WTC11 (cell line): Measurements from ENCODE around the gene POU6F1. TPM values are rescaled to one million over a fixed set of nuclear protein-coding genes. Genes with fewer than 3 reads are reported as not detected.

Experiments
- ATAC-seq: fragments of 200-7000 bp; cut with Tn5 transposase; 2 replicates; pipeline ENCODE4 v1.10.0; 2021; ENCODE audit warnings: mild to moderate bottlenecking, moderate library complexity
- CTCF ChIA-PET: fragments of 300-600 bp; sonication (Branson Sonifier 250); formaldehyde crosslinking; loops from one replicate; lab custom pipeline; 2021; ENCODE audit warnings: antibody characterized with exemption; lab: Charles Lee
- POLR2A ChIA-PET: fragments of 350-600 bp; sonication (Branson Sonifier 250); formaldehyde crosslinking; loops from one replicate; lab custom pipeline; 2021; ENCODE audit warnings: antibody characterized with exemption; lab: Charles Lee
- DNase-seq: peaks from one replicate; pipeline ENCODE4 v3.0.0; 2021; ENCODE audit warnings: low spot score
- H3K27ac Mint-ChIP-seq: 2 replicates; pipeline ENCODE4 v1.8.0; 2021; ENCODE audit warnings: mixed read lengths
- H3K27me3 Mint-ChIP-seq: 2 replicates; pipeline ENCODE4 v1.8.0; 2021; ENCODE audit warnings: low read depth, mild to moderate bottlenecking, moderate library complexity, mixed read lengths
- H3K36me3 Mint-ChIP-seq: 2 replicates; pipeline ENCODE4 v1.8.0; 2021; ENCODE audit warnings: mixed read lengths
- H3K4me1 Mint-ChIP-seq: 2 replicates; pipeline ENCODE4 v1.8.0; 2022; ENCODE audit warnings: mixed read lengths
- H3K4me3 Mint-ChIP-seq: 2 replicates; pipeline ENCODE4 v1.8.0; 2021; ENCODE audit warnings: mild to moderate bottlenecking, moderate library complexity, mixed read lengths
- H3K9me3 Mint-ChIP-seq: 2 replicates; pipeline ENCODE4 v1.8.0; 2021; ENCODE audit warnings: mixed read lengths
- ESRRA ChIP-seq: sonication (generic); formaldehyde crosslinking; IDR thresholded peaks from 2 replicates; pipeline ENCODE4 v1.8.1; 2022; ENCODE audit warnings: mild to moderate bottlenecking, missing genetic modification reagents, borderline replicate concordance
- ETV6 ChIP-seq: sonication (generic); formaldehyde crosslinking; IDR thresholded peaks from 2 replicates; pipeline ENCODE4 v1.8.1; 2022; ENCODE audit warnings: mild to moderate bottlenecking, missing genetic modification reagents
- FOXK1 ChIP-seq: sonication (generic); formaldehyde crosslinking; IDR thresholded peaks from 2 replicates; pipeline ENCODE4 v1.8.0; 2022; ENCODE audit warnings: mild to moderate bottlenecking, moderate library complexity, missing genetic modification reagents
- MYBL2 ChIP-seq: sonication (generic); formaldehyde crosslinking; IDR thresholded peaks from 2 replicates; pipeline ENCODE4 v1.8.1; 2023; ENCODE audit warnings: mild to moderate bottlenecking, moderate library complexity, missing genetic modification reagents
- NFATC4 ChIP-seq: fragments of 250-450 bp; sonication (Bioruptor Pico); IDR thresholded peaks from 2 replicates; pipeline ENCODE4 v1.9.0; 2021; ENCODE audit warnings: mild to moderate bottlenecking
- NR3C1 ChIP-seq: sonication (generic); formaldehyde crosslinking; conservative IDR thresholded peaks from 2 replicates; pipeline ENCODE4 v1.8.1; 2023; ENCODE audit warnings: low read depth, mild to moderate bottlenecking, missing genetic modification reagents
- SOX15 ChIP-seq: fragments of 250-450 bp; sonication (Bioruptor Pico); IDR thresholded peaks from 2 replicates; pipeline ENCODE4 v1.9.0; 2021; ENCODE audit warnings: mild to moderate bottlenecking
- SP1 ChIP-seq: sonication (generic); formaldehyde crosslinking; conservative IDR thresholded peaks from 2 replicates; pipeline ENCODE4 v1.8.1; 2022; ENCODE audit warnings: missing genetic modification reagents
- ZBTB21 ChIP-seq: sonication (generic); formaldehyde crosslinking; IDR thresholded peaks from 2 replicates; pipeline ENCODE4 v1.8.1; 2023; ENCODE audit warnings: mild to moderate bottlenecking, missing genetic modification reagents, borderline replicate concordance
- ZNF232 ChIP-seq: sonication (generic); formaldehyde crosslinking; IDR thresholded peaks from 2 replicates; pipeline ENCODE4 v1.8.0; 2022; ENCODE audit warnings: mild to moderate bottlenecking, missing genetic modification reagents
- ZNF396 ChIP-seq: fragments of 250-450 bp; sonication (Bioruptor Pico); IDR thresholded peaks from 2 replicates; pipeline ENCODE4 v1.8.0; 2021; ENCODE audit warnings: mild to moderate bottlenecking, moderate library complexity, borderline replicate concordance
- ZNF671 ChIP-seq: fragments of 250-450 bp; sonication (Bioruptor Pico); IDR thresholded peaks from 2 replicates; pipeline ENCODE4 v1.8.0; 2021; ENCODE audit warnings: mild to moderate bottlenecking
- total RNA-seq: library from RNA; stranded (reverse); gene quantifications from 3 replicates; pipeline ENCODE4 v1.2.3, GENCODE V29; 2021
- TF ChIP-seq, protein P1 (sequence below): sonication (generic); formaldehyde crosslinking; IDR thresholded peaks from 2 replicates; pipeline ENCODE4 v1.8.1; 2023; ENCODE audit warnings: mild to moderate bottlenecking, missing genetic modification reagents
- TF ChIP-seq, protein P2 (sequence below): fragments of 250-450 bp; sonication (Bioruptor Pico); IDR thresholded peaks from 2 replicates; pipeline ENCODE4 v1.9.0; 2021; ENCODE audit warnings: mild to moderate bottlenecking
- TF ChIP-seq, protein P3 (sequence below): sonication (generic); formaldehyde crosslinking; IDR thresholded peaks from 2 replicates; pipeline ENCODE4 v1.8.0; 2023; ENCODE audit warnings: missing genetic modification reagents
- TF ChIP-seq, protein P4 (sequence below): sonication (generic); formaldehyde crosslinking; IDR thresholded peaks from 2 replicates; pipeline ENCODE4 v1.8.0; 2022; ENCODE audit warnings: mild to moderate bottlenecking, missing genetic modification reagents
- TF ChIP-seq, protein P5 (sequence below): fragments of 200-600 bp; IDR thresholded peaks from 2 replicates; pipeline ENCODE4 v1.8.0; 2022; ENCODE audit warnings: antibody characterized with exemption
- TF ChIP-seq, protein P6 (sequence below): fragments of 250-450 bp; sonication (Bioruptor Pico); IDR thresholded peaks from 2 replicates; pipeline ENCODE4 v1.9.0; 2021; ENCODE audit warnings: mild to moderate bottlenecking, borderline replicate concordance
- TF ChIP-seq, protein P7 (sequence below): sonication (generic); formaldehyde crosslinking; IDR thresholded peaks from 2 replicates; pipeline ENCODE4 v1.8.1; 2022; ENCODE audit warnings: mild to moderate bottlenecking, missing genetic modification reagents, moderate library complexity, borderline replicate concordance

Gene POU6F1
- total RNA-seq, 1 experiment from 2014 or later = 10.2 TPM

DNA sequence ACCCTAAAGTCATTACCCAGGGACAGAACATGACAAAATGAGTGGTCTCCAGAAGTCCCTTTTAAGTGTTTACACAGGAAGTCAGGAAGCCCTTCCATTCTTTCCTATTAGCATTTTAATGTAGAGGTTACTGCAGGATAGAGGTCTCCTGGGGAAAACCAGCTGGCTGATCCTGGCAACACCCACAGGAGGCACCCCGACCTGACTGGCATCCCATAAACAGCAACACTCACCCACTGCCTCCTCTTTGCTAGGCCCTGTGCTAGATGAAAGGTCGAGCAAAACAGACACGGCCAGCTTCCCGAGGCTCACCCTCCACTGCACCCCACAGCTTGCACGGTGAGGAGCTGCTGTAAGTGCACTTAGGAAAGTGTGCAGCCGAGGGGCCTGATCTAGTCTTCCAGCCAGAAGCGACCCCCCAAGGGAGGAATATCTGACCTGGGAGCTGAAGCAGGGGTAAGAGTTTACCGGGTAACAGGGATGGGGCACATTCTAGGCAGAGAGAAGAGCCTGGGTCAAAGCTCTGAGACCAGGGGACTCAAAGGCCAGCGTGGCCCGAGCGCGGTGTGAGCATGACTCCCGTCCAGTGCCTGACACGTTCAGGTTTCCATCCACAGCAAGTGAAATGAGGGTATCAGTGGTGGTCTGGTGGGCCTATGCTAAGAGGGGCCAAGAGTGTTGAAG, 29.8 kb upstream of the POU6F1 start:
- no peaks in the 10 kb centered on the region for H3K9me3 Mint-ChIP-seq
- peaks cover 38% of the 10 kb centered on the region for H3K4me1 Mint-ChIP-seq
- POLR2A ChIA-PET = interaction anchor here (0.5 to 0.7 kb wide), 3 partner anchors 9 to 220 kb away, joined by 3 to 5 read pairs (median 4); partner anchors contain the start of gene DAZAP2
- H3K4me3 Mint-ChIP-seq = peak overlapping the region; percentile 49
- peak; percentile 86 for ATAC-seq
- H3K36me3 Mint-ChIP-seq = peaks cover 28% of the 10 kb centered on the region
- peak; percentile 23 for DNase-seq
- H3K27me3 Mint-ChIP-seq = no peaks in the 10 kb centered on the region
- CTCF ChIA-PET = interaction anchor here (1.5 kb wide), 1 partner anchor 9 kb away, joined by 7 read pairs; the partner anchor contains the start of gene DAZAP2
- TF ChIP-seq, protein P1, sequence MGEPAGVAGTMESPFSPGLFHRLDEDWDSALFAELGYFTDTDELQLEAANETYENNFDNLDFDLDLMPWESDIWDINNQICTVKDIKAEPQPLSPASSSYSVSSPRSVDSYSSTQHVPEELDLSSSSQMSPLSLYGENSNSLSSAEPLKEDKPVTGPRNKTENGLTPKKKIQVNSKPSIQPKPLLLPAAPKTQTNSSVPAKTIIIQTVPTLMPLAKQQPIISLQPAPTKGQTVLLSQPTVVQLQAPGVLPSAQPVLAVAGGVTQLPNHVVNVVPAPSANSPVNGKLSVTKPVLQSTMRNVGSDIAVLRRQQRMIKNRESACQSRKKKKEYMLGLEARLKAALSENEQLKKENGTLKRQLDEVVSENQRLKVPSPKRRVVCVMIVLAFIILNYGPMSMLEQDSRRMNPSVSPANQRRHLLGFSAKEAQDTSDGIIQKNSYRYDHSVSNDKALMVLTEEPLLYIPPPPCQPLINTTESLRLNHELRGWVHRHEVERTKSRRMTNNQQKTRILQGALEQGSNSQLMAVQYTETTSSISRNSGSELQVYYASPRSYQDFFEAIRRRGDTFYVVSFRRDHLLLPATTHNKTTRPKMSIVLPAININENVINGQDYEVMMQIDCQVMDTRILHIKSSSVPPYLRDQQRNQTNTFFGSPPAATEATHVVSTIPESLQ = no peak
- no peak for TF ChIP-seq ZBTB21
- TF ChIP-seq, protein P2, sequence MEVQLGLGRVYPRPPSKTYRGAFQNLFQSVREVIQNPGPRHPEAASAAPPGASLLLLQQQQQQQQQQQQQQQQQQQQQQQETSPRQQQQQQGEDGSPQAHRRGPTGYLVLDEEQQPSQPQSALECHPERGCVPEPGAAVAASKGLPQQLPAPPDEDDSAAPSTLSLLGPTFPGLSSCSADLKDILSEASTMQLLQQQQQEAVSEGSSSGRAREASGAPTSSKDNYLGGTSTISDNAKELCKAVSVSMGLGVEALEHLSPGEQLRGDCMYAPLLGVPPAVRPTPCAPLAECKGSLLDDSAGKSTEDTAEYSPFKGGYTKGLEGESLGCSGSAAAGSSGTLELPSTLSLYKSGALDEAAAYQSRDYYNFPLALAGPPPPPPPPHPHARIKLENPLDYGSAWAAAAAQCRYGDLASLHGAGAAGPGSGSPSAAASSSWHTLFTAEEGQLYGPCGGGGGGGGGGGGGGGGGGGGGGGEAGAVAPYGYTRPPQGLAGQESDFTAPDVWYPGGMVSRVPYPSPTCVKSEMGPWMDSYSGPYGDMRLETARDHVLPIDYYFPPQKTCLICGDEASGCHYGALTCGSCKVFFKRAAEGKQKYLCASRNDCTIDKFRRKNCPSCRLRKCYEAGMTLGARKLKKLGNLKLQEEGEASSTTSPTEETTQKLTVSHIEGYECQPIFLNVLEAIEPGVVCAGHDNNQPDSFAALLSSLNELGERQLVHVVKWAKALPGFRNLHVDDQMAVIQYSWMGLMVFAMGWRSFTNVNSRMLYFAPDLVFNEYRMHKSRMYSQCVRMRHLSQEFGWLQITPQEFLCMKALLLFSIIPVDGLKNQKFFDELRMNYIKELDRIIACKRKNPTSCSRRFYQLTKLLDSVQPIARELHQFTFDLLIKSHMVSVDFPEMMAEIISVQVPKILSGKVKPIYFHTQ (CRISPR knock-in tag) = no peak
- TF ChIP-seq NFATC4 = no peak
- 0 out of 2 replicates have a peak, but pooled peaks have one; percentile 49 for TF ChIP-seq FOXK1
- TF ChIP-seq ESRRA (CRISPR knock-in tag) = no peak
- no peak for TF ChIP-seq ZNF671 (CRISPR knock-in tag)
- TF ChIP-seq ZNF396 (CRISPR knock-in tag) = no peak
- TF ChIP-seq ETV6 (CRISPR knock-in tag) = peak; percentile 68; the same call in 1 of the 2 replicates
- TF ChIP-seq, protein P3, sequence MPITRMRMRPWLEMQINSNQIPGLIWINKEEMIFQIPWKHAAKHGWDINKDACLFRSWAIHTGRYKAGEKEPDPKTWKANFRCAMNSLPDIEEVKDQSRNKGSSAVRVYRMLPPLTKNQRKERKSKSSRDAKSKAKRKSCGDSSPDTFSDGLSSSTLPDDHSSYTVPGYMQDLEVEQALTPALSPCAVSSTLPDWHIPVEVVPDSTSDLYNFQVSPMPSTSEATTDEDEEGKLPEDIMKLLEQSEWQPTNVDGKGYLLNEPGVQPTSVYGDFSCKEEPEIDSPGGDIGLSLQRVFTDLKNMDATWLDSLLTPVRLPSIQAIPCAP (CRISPR knock-in tag) = no peak
- TF ChIP-seq, protein P4, sequence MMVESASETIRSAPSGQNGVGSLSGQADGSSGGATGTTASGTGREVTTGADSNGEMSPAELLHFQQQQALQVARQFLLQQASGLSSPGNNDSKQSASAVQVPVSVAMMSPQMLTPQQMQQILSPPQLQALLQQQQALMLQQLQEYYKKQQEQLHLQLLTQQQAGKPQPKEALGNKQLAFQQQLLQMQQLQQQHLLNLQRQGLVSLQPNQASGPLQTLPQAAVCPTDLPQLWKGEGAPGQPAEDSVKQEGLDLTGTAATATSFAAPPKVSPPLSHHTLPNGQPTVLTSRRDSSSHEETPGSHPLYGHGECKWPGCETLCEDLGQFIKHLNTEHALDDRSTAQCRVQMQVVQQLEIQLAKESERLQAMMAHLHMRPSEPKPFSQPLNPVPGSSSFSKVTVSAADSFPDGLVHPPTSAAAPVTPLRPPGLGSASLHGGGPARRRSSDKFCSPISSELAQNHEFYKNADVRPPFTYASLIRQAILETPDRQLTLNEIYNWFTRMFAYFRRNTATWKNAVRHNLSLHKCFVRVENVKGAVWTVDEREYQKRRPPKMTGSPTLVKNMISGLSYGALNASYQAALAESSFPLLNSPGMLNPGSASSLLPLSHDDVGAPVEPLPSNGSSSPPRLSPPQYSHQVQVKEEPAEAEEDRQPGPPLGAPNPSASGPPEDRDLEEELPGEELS = peak; percentile 69; the same call in 1 of the 2 replicates
- TF ChIP-seq, protein P5, sequence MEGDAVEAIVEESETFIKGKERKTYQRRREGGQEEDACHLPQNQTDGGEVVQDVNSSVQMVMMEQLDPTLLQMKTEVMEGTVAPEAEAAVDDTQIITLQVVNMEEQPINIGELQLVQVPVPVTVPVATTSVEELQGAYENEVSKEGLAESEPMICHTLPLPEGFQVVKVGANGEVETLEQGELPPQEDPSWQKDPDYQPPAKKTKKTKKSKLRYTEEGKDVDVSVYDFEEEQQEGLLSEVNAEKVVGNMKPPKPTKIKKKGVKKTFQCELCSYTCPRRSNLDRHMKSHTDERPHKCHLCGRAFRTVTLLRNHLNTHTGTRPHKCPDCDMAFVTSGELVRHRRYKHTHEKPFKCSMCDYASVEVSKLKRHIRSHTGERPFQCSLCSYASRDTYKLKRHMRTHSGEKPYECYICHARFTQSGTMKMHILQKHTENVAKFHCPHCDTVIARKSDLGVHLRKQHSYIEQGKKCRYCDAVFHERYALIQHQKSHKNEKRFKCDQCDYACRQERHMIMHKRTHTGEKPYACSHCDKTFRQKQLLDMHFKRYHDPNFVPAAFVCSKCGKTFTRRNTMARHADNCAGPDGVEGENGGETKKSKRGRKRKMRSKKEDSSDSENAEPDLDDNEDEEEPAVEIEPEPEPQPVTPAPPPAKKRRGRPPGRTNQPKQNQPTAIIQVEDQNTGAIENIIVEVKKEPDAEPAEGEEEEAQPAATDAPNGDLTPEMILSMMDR = no peak
- peak overlapping the region; percentile 98 for H3K27ac Mint-ChIP-seq

DNA sequence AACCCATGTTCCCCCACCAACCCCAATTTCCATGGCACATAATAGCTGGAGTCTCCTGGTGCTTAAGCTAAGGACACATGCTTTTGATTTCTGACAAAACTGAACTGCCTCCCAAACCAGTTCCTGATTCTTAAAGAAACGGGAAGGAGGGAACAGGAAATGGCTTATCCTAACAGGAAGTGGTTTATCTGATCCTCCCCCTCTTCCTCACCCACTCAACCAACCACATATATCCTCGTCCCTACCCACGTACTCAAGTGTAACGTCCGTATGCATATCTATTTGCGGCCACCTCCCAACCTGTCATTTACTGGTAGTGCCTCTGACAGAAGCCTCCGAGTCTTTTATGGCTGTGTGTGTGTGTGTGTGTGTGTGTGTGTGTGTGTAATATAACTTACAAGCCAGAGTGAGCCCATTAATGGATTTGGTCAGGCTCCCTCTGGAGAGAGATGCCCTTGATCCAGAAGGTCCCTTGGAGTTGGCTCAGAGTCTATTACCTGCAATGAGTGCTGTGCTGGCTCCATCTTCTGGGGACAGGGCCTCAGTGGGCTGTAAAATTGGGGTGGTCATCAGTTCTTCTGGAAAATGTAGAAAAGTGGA, 28.5 kb upstream of the POU6F1 start:
- 0 out of 2 replicates have a peak overlapping the region, but pooled peaks have one; percentile 18 for H3K4me3 Mint-ChIP-seq
- ChIA-PET POLR2A (no interaction called here), CTCF (no interaction called here)
- ATAC-seq (no peak), DNase-seq (no peak)
- H3K9me3 Mint-ChIP-seq = no peaks in the 10 kb centered on the region
- peak overlapping the region; percentile 72 for H3K27ac Mint-ChIP-seq
- H3K36me3 Mint-ChIP-seq = peaks cover 38% of the 10 kb centered on the region
- H3K27me3 Mint-ChIP-seq = no peaks in the 10 kb centered on the region
- peaks cover 36% of the 10 kb centered on the region for H3K4me1 Mint-ChIP-seq
- TF ChIP-seq ZNF671 (CRISPR knock-in tag) = no peak
- TF ChIP-seq ZNF232 (CRISPR knock-in tag) = no peak
- TF ChIP-seq, protein P6, sequence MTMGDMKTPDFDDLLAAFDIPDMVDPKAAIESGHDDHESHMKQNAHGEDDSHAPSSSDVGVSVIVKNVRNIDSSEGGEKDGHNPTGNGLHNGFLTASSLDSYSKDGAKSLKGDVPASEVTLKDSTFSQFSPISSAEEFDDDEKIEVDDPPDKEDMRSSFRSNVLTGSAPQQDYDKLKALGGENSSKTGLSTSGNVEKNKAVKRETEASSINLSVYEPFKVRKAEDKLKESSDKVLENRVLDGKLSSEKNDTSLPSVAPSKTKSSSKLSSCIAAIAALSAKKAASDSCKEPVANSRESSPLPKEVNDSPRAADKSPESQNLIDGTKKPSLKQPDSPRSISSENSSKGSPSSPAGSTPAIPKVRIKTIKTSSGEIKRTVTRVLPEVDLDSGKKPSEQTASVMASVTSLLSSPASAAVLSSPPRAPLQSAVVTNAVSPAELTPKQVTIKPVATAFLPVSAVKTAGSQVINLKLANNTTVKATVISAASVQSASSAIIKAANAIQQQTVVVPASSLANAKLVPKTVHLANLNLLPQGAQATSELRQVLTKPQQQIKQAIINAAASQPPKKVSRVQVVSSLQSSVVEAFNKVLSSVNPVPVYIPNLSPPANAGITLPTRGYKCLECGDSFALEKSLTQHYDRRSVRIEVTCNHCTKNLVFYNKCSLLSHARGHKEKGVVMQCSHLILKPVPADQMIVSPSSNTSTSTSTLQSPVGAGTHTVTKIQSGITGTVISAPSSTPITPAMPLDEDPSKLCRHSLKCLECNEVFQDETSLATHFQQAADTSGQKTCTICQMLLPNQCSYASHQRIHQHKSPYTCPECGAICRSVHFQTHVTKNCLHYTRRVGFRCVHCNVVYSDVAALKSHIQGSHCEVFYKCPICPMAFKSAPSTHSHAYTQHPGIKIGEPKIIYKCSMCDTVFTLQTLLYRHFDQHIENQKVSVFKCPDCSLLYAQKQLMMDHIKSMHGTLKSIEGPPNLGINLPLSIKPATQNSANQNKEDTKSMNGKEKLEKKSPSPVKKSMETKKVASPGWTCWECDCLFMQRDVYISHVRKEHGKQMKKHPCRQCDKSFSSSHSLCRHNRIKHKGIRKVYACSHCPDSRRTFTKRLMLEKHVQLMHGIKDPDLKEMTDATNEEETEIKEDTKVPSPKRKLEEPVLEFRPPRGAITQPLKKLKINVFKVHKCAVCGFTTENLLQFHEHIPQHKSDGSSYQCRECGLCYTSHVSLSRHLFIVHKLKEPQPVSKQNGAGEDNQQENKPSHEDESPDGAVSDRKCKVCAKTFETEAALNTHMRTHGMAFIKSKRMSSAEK (CRISPR knock-in tag) = no peak
- TF ChIP-seq NR3C1 (CRISPR knock-in tag) = no peak
- TF ChIP-seq SP1 (CRISPR knock-in tag) = no peak
- TF ChIP-seq, protein P7, sequence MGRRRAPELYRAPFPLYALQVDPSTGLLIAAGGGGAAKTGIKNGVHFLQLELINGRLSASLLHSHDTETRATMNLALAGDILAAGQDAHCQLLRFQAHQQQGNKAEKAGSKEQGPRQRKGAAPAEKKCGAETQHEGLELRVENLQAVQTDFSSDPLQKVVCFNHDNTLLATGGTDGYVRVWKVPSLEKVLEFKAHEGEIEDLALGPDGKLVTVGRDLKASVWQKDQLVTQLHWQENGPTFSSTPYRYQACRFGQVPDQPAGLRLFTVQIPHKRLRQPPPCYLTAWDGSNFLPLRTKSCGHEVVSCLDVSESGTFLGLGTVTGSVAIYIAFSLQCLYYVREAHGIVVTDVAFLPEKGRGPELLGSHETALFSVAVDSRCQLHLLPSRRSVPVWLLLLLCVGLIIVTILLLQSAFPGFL (CRISPR knock-in tag) = no peak
- no peak for TF ChIP-seq MYBL2 (CRISPR knock-in tag)
- no peak for TF ChIP-seq SOX15 (CRISPR knock-in tag)
